ENCODE measurements around the gene TSPAN1.

- no peak for TF ChIP-seq CTCF (IDR thresholded peaks at IDR 0.05)
- TF ChIP-seq POLR2A (IDR thresholded peaks at IDR 0.05), result no peak
Observed at GRCh38 chr1:46194641-46195193, 19.8 kb downstream of the TSPAN1 start.

Measured in heart left ventricle (tissue), 13 donors.